Myocyte (in vitro differentiated cells): Measurements from ENCODE around the gene CDH4. TPM values are rescaled to one million over a fixed set of nuclear protein-coding genes. Genes with fewer than 3 reads are reported as not detected.
"Not testable (repeated sequence)": the region's sequence is repeated elsewhere in the genome, so short reads cannot be mapped to it uniquely, and the experiment has no call there.

Experiments used
- DNase-seq: peaks from one replicate; pipeline ENCODE4 v3.0.0-alpha.2; 2012; ENCODE audit warnings: low read depth
- total RNA-seq: library from RNA; depleted of rRNA; stranded (reverse); fragments of >200 nt; gene quantifications from 2 replicates; pipeline ENCODE4 v1.2.3, GENCODE V29; 2014

The CDH4 gene
- total RNA-seq, 1 donor from 2014 or later: 0.45 TPM

- DNase-seq: no peak
These were observed 681.5 kb downstream of the CDH4 start for GRCh38 chr20:61933481-61933950.

- DNase-seq: no peak
These were observed 682.1 kb downstream of the CDH4 start for GRCh38 chr20:61933951-61934715.

GRCh38 chr20:61934716-61935530, 682.9 kb downstream of the CDH4 start:
- no peak for DNase-seq

GRCh38 chr20:61935926-61936700, 684.1 kb downstream of the CDH4 start:
- DNase-seq: no peak

DNA sequence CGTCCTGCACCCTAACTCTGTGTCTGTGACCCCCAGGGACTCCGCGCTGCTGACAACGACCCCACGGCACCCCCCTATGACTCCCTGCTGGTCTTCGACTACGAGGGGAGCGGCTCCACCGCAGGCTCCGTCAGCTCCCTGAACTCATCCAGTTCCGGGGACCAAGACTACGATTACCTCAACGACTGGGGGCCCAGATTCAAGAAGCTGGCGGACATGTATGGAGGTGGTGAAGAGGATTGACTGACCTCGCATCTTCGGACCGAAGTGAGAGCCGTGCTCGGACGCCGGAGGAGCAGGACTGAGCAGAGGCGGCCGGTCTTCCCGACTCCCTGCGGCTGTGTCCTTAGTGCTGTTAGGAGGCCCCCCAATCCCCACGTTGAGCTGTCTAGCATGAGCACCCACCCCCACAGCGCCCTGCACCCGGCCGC, 684.7 kb downstream of the CDH4 start:
- no peak for DNase-seq

- no peak for DNase-seq
These were observed 685.3 kb downstream of the CDH4 start for GRCh38 chr20:61937146-61937962.

- no peak for DNase-seq
These were observed 686.1 kb downstream of the CDH4 start for GRCh38 chr20:61937963-61938838.

DNA sequence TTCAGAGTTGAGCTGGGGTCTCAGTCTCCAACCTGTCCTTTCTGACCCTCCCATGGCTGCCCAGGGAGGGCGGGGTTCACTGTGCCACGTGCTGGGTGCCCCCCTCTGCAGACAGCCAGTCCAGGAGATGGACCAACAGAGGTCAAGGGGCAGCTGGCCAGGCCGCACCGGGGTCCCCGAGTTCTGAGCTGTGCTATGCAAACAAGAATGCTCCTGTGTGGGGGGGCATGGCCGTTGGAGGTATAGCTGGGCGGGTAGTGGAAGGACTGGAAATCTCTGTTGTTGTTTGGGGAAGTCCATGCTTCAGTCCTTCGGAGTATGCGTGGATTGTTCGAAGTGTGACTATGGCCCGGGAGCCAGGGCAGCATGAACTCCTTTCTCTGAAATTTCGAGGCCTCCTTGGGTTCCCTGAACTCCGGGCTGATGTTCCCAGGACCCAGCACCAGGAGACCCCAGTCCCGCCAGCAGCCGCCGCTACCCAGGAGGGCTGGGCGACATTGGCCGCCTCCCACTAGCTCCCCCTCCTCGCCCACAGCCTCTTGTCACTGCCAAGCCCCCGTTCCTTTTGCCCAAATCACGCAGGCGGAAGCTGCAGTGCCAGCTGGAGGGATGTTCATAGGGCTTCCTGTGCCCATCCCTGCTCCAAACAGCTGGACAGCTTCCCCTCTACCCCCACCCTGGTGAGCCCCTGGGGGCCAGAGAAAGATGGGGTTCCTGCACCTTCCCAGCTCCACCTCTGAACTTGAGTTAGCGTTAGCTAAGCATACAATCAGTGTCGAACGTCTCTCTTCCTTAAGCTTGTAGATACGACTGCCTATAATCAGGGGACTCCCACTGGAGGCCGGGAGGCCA, 687.0 kb downstream of the CDH4 start:
- DNase-seq: no peak

- DNase-seq: no peak
These were observed 687.8 kb downstream of the CDH4 start for GRCh38 chr20:61939691-61940360.

DNA sequence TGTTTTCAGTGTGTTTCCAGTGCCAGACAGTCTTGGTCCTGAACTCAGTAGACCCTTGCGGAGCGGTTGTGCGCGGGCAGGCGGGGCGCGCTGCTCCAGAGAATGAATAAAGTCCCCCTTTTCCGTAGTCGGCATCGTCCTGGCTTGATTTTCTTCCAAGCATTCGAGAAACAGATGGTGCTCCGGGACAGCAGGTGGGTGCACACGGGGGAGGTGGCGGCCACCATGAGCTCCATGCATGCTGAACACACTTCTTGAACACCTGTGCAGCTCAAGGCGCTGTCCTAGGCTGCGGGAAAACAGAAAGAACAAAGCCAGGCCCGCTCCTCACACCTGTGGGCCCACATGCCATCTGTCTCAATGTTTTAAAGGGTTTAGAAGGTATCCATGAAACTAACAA, 688.4 kb downstream of the CDH4 start:
- DNase-seq: no peak

DNA sequence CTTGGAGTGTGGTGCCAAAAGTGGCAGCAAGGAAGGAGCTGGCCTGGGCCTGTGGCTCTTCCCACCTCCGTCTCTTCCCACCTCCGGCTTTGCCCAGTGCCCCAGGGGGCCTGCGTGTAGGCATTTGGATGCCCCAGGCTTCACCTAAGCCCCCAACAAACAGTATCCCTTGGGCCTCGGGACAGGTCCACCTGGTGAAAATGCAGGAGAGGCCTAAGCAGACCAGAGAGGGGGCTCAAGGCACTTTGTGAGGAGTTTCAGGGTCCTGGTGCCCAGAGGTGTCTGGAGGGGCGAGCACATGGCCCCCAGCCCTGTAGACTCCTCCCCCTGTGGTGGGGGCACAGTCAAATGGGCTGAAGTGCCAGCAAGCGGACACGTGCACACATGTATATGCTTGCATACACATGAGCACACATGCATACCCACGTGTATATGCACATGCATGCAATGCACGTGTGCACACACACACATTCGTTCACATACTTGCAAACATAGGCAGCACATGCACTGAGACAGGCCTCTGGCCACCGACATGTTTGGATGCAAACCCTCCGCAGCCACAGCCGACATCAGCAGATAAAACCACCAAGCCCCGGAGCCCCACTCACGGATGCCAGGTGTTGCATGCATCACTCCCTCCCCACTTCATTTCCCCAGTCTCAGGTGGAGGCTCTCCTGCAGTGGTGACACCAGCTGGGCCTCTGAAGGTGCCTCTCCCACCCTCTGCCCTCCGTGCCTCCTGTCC, 689.1 kb downstream of the CDH4 start:
- DNase-seq: no peak

GRCh38 chr20:61941721-61942405, 689.8 kb downstream of the CDH4 start:
- DNase-seq: no peak

DNA sequence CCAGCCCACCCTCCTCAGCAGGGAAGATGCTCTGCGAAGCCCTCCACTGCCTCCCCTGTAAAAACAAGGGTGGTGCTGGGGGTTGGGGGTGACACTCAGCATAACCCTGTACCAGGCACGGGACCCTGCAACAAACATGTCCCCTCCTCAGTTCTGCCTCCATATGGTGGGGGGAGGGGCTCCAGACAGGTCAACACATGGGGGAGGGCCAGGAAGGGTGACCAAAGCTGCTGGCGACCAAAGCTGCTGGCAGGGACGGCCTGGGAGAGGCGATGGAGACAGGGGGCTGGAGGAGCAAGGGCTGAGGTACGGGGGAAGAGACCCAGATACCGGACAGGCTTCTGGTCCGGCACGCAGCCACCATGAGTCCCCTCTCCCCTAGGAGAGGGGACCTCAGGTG, 690.5 kb downstream of the CDH4 start:
- DNase-seq: no peak

GRCh38 chr20:61944967-61945366, 692.9 kb downstream of the CDH4 start:
- not testable (repeated sequence) for DNase-seq

DNA sequence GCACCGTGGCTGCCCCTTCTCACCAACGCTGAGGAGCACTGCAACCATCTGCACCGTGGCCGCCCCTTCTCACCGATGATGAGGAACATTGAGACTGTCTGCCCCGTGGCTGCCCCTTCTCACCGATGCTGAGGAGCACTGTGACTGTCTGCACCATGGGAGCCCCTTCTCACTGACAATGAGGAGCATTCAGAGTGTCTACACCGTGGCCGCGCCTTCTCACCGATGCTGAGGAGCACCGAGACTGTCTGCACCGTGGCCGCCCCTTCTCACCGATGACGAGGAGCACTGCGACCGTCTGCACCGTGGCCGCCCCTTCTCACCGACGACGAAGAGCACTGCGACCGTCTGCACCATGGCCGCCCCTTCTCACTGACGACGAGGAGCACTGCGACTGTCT, 693.4 kb downstream of the CDH4 start:
- not testable (repeated sequence) for DNase-seq

DNA sequence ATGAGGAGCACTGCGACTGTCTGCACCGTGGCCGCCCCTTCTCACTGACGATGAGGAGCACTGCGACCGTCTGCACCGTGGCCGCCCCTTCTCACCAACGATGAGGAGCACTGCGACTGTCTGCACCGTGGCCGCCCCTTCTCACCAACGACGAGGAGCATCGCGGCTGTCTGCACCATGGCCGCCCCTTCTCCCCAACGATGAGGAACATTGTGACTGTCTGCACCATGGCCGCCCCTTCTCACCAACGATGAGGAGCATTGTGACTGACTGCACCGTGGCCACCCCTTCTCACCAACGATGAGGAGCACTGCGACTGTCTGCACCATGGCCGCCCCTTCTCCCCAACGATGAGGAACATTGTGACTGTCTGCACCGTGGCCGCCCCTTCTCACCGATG, 696.0 kb downstream of the CDH4 start:
- not testable (repeated sequence) for DNase-seq
